Nephron progenitor cell (in vitro differentiated cells): ENCODE data around the gene CXCR5.

Experiments used
- DNase-seq: peaks from one replicate; pipeline ENCODE4 v3.0.0; 2021
- H3K27ac Mint-ChIP-seq: 2 replicates; pipeline ENCODE4 v1.8.0; 2021; ENCODE audit warnings: mild to moderate bottlenecking, moderate library complexity, mixed read lengths
- H3K27me3 Mint-ChIP-seq: 2 replicates; pipeline ENCODE4 v1.8.0; 2021; ENCODE audit warnings: mild to moderate bottlenecking, low read depth, mixed read lengths; ENCODE audit not compliant: poor library complexity
- H3K36me3 Mint-ChIP-seq: 2 replicates; pipeline ENCODE4 v1.8.0; 2021; ENCODE audit warnings: low read depth, mixed read lengths
- H3K4me1 Mint-ChIP-seq: 2 replicates; pipeline ENCODE4 v1.8.0; 2021; ENCODE audit warnings: mixed read lengths
- H3K4me3 Mint-ChIP-seq: 2 replicates; pipeline ENCODE4 v1.8.0; 2021; ENCODE audit warnings: mild to moderate bottlenecking, moderate library complexity, mixed read lengths
- H3K9me3 Mint-ChIP-seq: 2 replicates; pipeline ENCODE4 v1.8.0; 2021; ENCODE audit warnings: mild to moderate bottlenecking, moderate library complexity, mixed read lengths
- TF ChIP-seq, protein P1 (sequence below): fragments of 200-600 bp; sonication (generic); IDR thresholded peaks from 2 replicates; pipeline ENCODE4 v1.5.0; 2021; ENCODE audit warnings: antibody characterized with exemption

Gene CXCR5

DNA sequence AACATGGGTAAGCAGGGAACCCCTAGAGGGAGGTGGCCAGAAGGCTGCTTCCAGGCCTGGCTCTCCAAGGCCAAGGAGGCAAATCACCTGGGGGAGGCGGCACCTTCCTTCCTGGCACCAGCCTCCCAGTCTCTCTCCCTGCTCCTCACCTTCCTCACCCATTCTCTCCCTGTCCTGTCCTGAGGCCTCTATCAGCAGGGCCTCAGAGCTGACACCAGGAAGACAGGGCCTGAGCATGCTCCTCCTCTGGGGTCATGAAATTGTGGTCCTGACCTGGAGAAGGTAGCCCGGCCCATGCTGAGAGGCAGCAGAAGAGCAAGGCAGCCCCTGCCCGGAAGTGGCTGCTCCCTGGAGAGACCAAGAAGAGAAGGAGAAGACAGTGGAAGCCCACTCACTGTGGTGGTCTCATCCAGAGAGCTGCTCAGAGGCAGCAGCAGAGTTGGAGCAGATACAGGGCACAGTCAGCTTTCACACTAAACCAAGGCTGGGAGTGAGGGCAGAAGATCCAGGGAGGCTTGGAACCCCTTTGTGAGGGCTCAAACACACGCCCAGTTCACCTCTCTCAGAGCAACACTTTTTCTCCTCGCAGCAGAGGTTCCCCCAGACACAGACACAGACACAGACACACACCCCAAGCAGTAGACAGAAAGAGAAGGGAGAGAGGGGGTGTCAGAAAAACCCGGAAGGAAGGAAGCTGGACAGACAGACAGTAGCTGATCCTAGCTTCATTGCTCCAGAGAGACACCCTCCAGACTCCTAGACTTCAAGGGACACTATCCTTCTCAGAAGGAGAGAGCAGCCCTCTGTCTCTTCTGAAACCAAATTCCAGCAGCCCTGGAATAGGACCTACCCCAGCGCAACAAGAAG is 40.3 kb downstream of the CXCR5 start:
- Mint-ChIP-seq H3K4me1 (peaks cover 74% of the 10 kb centered on the region), H3K36me3 (no peaks in the 10 kb centered on the region)
- no peak for DNase-seq

DNA sequence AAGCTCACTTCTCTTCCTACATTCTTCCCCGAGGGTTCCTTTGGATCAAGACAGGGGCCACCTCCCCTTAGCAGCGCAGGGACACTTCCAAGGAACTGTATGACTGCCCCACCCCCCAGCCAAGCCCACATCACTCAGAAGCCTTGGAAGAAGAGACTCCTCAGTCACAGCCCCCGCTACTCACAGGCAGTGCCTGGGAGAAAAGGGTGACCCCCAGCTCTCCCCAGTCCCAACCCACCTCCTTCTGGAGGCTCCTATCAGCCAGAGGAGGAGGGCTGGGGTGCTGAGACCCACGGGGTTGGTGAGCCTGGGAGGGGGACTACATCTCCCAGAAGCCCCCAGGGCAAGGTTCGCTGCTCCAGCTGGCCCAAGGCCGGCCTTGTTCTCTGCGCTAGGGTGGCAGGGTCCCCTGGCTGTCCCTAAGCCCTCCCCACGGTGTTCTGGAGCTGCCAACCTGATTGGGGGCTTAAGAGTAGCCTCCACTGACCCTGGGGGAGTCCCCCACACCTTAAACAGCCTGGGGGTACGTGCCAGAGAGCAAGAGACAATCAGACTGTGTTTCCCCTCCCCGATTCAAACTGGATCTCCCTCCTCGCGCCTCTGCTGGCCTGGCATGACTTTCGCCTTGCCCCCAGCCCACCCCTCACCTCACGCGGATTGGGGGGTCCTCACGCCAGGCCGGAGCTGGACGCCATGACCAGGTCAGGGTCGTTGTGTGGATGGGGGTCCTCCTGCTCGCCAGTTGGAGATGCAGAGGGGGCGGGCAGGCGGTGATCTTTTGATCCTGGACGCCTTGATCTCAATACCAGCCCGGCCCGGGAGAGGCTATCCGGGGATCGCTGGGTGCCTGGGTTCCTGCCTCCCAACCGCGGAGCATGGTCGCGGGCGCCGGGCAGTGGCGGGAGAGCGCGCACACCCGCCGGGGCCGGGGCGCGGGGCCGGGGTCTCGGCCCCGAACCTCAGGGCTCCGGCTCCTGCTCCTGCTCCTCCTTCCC is 41.2 kb downstream of the CXCR5 start:
- H3K4me1 Mint-ChIP-seq: peaks cover 65% of the 10 kb centered on the region
- DNase-seq: peak; percentile 67
- H3K9me3 Mint-ChIP-seq: no peaks in the 10 kb centered on the region
- H3K27me3 Mint-ChIP-seq: no peaks in the 10 kb centered on the region
- H3K36me3 Mint-ChIP-seq: no peaks in the 10 kb centered on the region
- peak overlapping the region; percentile 92 for H3K4me3 Mint-ChIP-seq
- TF ChIP-seq, protein P1, sequence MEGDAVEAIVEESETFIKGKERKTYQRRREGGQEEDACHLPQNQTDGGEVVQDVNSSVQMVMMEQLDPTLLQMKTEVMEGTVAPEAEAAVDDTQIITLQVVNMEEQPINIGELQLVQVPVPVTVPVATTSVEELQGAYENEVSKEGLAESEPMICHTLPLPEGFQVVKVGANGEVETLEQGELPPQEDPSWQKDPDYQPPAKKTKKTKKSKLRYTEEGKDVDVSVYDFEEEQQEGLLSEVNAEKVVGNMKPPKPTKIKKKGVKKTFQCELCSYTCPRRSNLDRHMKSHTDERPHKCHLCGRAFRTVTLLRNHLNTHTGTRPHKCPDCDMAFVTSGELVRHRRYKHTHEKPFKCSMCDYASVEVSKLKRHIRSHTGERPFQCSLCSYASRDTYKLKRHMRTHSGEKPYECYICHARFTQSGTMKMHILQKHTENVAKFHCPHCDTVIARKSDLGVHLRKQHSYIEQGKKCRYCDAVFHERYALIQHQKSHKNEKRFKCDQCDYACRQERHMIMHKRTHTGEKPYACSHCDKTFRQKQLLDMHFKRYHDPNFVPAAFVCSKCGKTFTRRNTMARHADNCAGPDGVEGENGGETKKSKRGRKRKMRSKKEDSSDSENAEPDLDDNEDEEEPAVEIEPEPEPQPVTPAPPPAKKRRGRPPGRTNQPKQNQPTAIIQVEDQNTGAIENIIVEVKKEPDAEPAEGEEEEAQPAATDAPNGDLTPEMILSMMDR: no peak
- peak overlapping the region; percentile 6 for H3K27ac Mint-ChIP-seq

More for the DNA sequence above, 40.3 kb downstream of the CXCR5 start:
- H3K27ac Mint-ChIP-seq: peak overlapping the region; percentile 75
- TF ChIP-seq, protein P1: no peak
- H3K4me3 Mint-ChIP-seq: peak overlapping the region; percentile 92
- no peaks in the 10 kb centered on the region for H3K27me3 Mint-ChIP-seq
- no peaks in the 10 kb centered on the region for H3K9me3 Mint-ChIP-seq

- no peaks in the 10 kb centered on the region for H3K9me3 Mint-ChIP-seq
- H3K4me1 Mint-ChIP-seq: peaks cover 61% of the 10 kb centered on the region
- no peaks in the 10 kb centered on the region for H3K36me3 Mint-ChIP-seq
- TF ChIP-seq, protein P1: no peak
- peaks cover 8% of the 10 kb centered on the region for H3K27me3 Mint-ChIP-seq
- peak overlapping the region; percentile 97 for H3K27ac Mint-ChIP-seq
- no peak for DNase-seq
- H3K4me3 Mint-ChIP-seq: peak overlapping the region; percentile 91
These were observed 43.9 kb downstream of the CXCR5 start for GRCh38 chr11:118927554-118928100.

DNA sequence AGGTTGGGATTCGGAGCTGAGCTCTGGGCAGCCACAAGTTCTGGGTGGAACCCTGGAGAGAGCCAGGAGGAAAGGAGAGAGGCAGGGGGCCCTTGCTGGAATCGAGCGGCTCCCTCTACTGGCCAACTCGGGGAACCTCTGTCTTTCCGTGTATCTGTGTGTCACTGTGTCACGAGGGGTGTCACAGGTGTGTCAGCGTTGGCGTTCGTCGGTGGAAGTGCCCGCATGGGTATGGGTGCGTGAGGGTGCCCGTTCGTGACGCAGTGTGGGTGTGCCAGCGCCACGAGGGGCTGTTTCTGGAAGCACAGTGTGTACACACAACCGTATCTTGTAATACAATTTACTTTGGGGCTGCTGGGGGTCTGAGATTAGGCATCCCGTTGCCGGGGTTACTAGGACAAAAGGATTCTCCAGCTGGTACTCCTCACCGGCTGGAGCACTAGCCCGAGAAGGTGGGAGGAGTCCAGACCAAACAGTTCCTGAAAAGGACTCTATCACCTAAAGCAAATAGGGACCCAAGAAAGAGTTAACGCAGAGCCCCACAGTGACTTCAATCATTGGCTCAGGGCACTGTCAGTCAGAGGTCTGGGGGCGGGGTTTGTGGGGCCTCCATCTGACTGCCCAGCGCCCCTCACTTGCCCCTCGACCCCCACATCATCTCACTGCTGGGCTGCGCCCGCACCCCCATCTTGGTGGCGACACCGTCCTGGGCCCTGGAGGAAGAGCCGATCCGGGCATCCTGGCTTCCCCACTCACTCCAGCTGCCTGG is 44.6 kb downstream of the CXCR5 start:
- Mint-ChIP-seq H3K9me3 (no peaks in the 10 kb centered on the region), H3K27me3 (peaks cover 11% of the 10 kb centered on the region)
- TF ChIP-seq, protein P1: peak; percentile 81

GRCh38 chr11:118928870-118929500 is 45.3 kb downstream of the CXCR5 start:
- DNase-seq: peak; percentile 67
- H3K4me1 Mint-ChIP-seq: peaks cover 55% of the 10 kb centered on the region

More for the DNA sequence above, 44.6 kb downstream of the CXCR5 start:
- Mint-ChIP-seq H3K4me3 (peak overlapping the region; percentile 91), H3K4me1 (peaks cover 56% of the 10 kb centered on the region), H3K27ac (peak overlapping the region; percentile 97), H3K36me3 (no peaks in the 10 kb centered on the region)
- DNase-seq: peak; percentile 94

More at GRCh38 chr11:118928870-118929500, 45.3 kb downstream of the CXCR5 start:
- H3K27me3 Mint-ChIP-seq: peaks cover 11% of the 10 kb centered on the region
- TF ChIP-seq, protein P1: no peak
- H3K36me3 Mint-ChIP-seq: no peaks in the 10 kb centered on the region
- no peaks in the 10 kb centered on the region for H3K9me3 Mint-ChIP-seq
- peak overlapping the region; percentile 91 for H3K4me3 Mint-ChIP-seq
- H3K27ac Mint-ChIP-seq: peak overlapping the region; percentile 97
